SK-N-SH treated with all-trans-retinoic acid at 6 μM for 48 hours (cell line): ENCODE results near the gene PPP1R17.

Experiments
- ATAC-seq: fragments of 200-7000 bp; cut with Tn5 transposase; 3 replicates; pipeline ENCODE4 v1.9.1; 2020; ENCODE audit warnings: mild to moderate bottlenecking, moderate library complexity
- ISL1 ChIP-seq: fragments of 250-450 bp; sonication (Bioruptor Pico); IDR thresholded peaks from 2 replicates; pipeline ENCODE4 v2.1.2; 2022; ENCODE audit warnings: mild to moderate bottlenecking, moderate library complexity
- PATZ1 ChIP-seq: fragments of 250-450 bp; sonication (Bioruptor Pico); IDR thresholded peaks from 2 replicates; pipeline ENCODE4 v1.8.0; 2020; ENCODE audit warnings: mild to moderate bottlenecking, moderate library complexity, borderline replicate concordance
- TSHZ2 ChIP-seq: fragments of 250-450 bp; sonication (Bioruptor Pico); IDR thresholded peaks from 2 replicates; pipeline ENCODE4 v1.5.0; 2020; ENCODE audit warnings: mild to moderate bottlenecking, moderate library complexity

The PPP1R17 gene

GRCh38 chr7:31751726-31752125 is 64.7 kb downstream of the PPP1R17 start:
- no peak for ATAC-seq
- TF ChIP-seq PATZ1 (CRISPR knock-in tag) (no peak), TSHZ2 (CRISPR knock-in tag) (no peak), ISL1 (CRISPR knock-in tag) (no peak)
- TF ChIP-seq, all 23 proteins: peak for 0
